Fibroblast of mammary gland (primary cell): ENCODE data around the gene DNAI2.

ENCODE experiments used
- DNase-seq: peaks from one replicate; pipeline ENCODE4 v3.0.0-alpha.2; 2010; ENCODE audit warnings: low read depth
- H3K4me3 ChIP-seq: 2 replicates; pipeline ENCODE4 v1.5.1; 2011; ENCODE audit warnings: low read depth, mild to moderate bottlenecking, low read length, moderate library complexity; ENCODE audit not compliant: control insufficient read depth
- CTCF ChIP-seq: conservative IDR thresholded peaks from 2 replicates; pipeline ENCODE4 v1.5.1; 2011; ENCODE audit warnings: low read depth, low read length, inconsistent platforms; ENCODE audit not compliant: control insufficient read depth, insufficient read depth

The DNAI2 gene

DNA sequence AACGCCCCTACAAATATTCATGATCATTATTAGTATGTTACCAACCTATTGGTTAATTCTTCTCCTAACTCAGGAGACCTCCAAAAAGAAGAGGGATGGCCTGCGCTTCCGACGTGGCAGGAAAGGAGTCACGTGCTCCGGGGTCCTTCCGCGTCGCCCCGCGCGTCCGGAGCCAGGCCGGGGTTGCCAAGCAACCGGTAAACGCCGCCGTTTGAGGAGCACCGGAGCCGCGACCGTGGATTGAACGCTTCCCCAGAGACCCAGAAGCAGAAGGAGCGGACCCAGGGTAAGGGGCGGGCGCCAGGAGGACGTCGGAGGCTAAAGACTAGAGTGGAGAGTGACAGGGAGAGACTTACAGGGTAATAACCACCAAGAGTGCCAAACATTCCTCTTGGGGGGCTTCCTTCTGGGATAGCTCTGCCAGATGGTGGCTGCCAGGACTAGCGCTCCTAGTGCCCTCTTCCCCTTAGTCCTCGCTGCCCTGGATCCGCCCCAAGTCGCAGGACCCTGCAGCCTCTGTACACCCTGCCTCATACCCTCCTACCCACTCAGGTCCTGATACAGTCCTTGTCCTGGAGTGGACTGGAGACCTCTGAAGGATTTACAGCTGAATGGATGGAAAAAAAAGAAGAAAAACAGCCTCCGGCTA, at the start of gene DNAI2:
Gene DNAI2, plus strand, starts transcription at position 175 of the 649 bp plus-strand sequence. CDS start 7,584 bp downstream, outside the sequence.
- DNase-seq = no peak
- TF ChIP-seq CTCF = no peak
- no peak within 1 kb of the TSS for H3K4me3 ChIP-seq

DNA sequence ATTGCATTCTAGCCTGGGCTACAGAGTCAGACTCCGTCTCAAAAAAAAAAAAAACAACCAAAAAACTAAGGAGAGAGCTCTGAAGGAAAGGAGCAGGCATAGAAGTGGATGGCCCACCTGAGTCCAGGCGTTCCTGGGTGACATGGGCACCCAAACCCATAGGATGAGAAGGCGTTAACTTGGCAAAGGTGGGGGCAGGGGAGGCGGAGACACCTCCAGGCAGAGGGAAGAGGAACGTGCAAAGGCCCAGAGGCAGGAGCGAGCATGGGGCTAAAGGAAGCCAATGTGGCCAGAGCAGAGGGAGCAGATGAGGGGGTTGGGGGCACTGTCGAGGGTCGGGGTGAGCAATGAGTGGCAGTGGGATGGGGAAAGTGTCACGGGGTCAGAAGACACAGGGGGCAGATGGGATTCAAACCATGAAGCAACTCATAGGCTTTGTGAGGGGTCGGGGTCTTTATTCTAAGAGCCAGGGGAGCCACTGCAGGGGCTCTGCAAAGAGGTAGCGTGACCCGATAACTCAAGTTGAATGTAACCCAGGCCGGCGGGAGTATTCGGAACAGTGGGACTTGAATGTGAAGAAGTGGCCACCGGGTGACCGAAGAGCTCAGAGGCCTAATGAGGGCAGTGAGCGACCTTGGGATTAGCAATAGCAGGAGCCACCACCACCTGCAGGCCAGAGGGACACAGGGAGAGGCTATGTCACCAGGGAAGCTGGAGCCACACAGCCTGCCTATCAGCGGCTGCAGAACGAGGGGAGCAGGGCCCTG, 48.9 kb upstream of the DNAI2 start:
- DNase-seq = no peak
- no peak for TF ChIP-seq CTCF
- H3K4me3 ChIP-seq = no peak overlapping the region

GRCh38 chr17:74226252-74226651, 47.8 kb upstream of the DNAI2 start:
- H3K4me3 ChIP-seq = no peak overlapping the region
- TF ChIP-seq CTCF = no peak
- DNase-seq = no peak

GRCh38 chr17:74227271-74228080, 46.6 kb upstream of the DNAI2 start:
- DNase-seq = no peak
- no peak overlapping the region for H3K4me3 ChIP-seq
- no peak for TF ChIP-seq CTCF

DNA sequence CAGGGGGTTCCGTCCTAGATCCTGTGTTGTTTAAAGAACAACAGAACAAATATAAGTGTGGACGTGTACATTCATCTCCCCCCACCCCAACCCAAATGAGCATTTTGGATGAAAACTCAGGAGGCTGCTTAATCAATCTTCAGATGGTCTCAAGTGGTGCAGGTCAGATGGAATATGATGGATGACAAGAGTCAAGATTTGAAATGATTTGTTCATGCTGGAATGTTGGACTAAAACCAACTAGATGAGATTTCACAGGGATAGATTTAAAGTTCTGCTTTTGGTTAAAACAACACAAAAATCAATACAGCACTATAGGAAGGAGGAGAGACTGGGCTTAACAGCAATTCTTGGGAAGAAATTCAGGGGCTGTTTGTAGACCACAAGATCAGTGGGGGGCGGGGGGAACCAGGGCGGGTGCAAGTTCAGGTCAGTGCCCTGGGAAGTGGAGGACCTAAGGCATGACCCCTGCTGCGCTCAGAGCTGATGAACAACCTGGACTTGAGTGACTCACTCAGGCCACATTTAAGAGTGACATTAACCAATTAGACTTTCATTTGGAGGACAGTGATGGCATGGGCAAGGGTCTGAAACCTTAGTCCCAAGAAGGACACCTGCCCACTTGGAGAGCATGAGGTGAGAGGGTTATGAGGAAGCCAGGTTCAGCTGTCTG, 45.6 kb upstream of the DNAI2 start:
- TF ChIP-seq CTCF = no peak
- H3K4me3 ChIP-seq = no peak overlapping the region
- DNase-seq = no peak

DNA sequence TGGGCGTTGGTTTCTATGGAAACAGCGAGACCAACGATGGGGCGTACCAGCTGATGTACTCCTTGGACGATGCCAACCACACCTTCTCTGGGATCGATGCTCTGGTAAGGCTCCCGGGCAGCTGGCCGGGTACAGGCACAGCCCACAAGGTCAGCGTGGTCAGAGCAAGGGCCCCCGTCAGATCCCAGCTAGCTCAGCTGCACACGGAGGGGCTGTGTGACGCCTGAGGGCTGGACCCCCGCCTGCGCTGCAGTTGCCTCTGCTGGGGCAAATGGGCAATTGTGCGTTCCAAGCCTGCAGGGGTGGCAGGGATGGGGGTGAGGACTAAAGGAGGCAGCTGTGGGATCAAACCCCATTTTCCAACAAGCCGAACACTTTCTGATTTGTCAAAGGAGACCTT, 43.1 kb upstream of the DNAI2 start:
- no peak for DNase-seq
- TF ChIP-seq CTCF = no peak
- H3K4me3 ChIP-seq = no peak overlapping the region
